GM04503 (cell line): Measurements from ENCODE around the gene C8A.

Experiments used
- DNase-seq: peaks from one replicate; pipeline ENCODE4 v3.0.0-alpha.2; 2012; ENCODE audit warnings: low read depth

The C8A gene

GRCh38 chr1:56894014-56894413 is 39.4 kb downstream of the C8A start:
- DNase-seq: no peak

GRCh38 chr1:56897150-56898004 is 42.8 kb downstream of the C8A start:
- no peak for DNase-seq

- DNase-seq: no peak
These were observed 43.4 kb downstream of the C8A start for GRCh38 chr1:56898005-56898373.

DNA sequence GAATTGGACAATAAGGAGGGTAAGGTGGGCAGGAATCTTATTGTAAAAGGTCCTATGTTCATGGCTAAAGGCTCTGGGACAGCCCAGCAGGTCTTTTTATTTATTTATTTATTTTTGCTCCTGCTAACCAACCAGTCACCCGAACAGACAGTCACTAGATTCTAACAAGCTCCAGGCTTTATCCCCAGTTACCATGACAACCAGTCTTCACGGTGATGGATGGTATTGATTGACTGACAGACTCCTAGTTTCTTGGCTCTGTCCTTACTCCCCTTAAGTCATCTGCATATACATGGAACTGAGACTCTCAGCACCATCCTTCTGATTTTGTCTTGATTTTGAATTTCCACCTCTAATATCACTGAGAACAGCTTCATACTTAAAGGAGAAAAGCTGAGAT is 44.3 kb downstream of the C8A start:
- DNase-seq: no peak

DNA sequence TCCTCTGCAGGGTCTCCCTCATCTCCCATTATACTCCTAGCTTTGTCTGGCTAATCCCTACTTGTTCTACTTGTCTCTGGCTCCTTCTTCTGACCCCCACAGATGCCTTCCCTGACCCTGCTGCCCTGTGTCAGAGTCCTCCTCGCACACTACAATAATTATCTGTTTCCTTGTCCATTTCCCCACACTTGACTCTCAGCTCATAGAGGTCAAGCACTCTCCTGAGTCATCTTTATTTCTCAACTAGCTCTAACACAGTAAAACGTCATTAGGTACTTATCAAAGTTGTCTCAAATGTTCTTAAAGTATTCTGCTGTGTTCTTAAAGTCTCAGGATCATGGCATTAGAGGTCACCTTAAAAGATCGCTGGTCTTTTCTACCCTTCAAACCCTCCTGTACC is 47.1 kb downstream of the C8A start:
- DNase-seq: peak; percentile 54

- no peak for DNase-seq
These were observed 49.2 kb downstream of the C8A start for GRCh38 chr1:56903778-56904177.

DNA sequence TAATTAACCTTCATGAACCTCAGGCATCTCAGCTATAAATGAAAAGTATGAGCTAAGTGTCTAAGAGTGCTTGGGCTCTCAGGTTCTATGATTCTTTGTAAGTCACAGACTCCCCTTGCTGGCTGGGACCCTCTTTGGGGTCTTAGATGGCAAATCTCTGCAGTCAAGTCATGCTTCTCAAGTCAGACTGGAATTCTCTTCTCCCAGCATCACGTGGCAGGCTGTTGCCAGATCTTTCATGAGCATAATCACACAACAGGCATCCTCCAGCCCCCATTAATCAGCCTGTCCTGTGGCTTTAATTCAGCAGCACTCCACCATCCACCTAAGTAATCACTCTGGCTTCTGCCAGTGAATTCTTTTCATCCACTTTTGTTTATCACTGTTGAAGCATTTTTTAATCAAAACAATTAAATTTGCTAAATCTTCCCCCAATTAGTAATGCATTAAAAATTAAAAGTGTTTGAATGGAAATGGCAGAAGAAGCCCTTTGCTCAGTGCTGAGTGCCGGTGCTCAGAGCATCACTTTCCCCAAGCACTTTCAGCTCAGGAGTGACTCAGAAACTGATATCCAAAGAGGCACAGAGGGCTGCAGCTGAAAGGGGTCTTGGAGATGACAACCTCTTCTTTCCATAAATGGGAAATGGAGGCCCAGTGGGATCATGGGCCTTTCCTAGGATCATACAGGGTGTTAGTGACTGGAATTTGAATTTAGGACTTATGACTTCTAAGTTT is 50.2 kb downstream of the C8A start:
- peak; percentile 27 for DNase-seq

GRCh38 chr1:56905667-56906066 is 51.1 kb downstream of the C8A start:
- no peak for DNase-seq

DNA sequence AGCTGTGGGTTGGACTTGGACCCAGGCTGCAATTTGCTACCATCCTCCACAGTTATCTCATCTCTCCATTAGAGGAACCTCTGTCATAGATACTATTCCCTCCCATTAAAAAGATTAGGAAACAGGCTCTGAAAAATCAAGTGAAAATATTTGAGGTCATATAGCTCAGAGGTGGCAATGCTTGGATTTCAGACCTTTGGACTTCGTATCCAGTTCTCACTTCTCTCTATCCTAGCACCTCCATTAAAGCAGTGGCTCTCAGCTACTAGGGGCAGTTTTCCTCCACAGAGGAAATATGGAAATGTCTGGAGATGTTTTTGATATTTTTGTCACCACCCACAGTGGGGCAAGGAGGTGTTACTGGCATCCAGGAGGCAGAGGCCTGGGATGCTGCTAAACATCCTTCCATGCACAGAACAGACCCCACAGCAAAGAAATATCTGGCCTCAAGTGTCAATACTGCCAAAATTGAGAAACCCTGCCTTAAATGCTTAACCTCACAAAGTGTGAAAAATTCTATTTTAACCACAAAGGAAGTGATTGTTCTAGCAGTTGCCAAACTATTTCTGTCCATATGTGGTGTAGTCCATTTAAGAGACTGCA is 54.1 kb downstream of the C8A start:
- DNase-seq: peak; percentile 42

DNA sequence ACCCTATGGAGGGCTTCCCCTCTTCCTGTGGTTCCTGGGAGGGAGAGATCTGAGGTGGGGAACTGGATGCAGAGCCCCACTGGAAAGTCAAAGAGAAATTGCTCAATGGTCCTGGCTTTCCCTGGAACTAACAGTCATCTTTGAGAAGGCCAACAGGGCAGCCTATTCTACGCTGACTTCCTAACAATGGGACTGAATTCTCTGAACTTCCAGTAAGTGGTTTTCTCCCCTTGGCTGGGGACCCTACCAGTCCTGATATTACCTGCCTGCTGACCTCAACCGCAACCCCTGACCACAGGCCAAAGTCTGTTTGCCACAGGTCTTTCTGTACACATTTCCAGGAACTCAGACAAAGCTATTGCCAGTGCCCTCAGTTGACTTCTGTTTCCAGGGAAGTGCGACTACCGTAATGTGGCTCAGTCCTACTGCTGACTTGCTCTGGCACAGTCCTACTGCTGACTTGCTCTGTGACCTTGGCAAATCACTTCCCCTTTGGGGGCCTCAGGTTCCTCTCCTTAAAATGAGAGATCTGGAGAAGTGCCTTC is 55.9 kb downstream of the C8A start:
- DNase-seq: no peak

- peak; percentile 38 for DNase-seq
These were observed 56.7 kb downstream of the C8A start for GRCh38 chr1:56911098-56911938.

- no peak for DNase-seq
These were observed 57.7 kb downstream of the C8A start for GRCh38 chr1:56912325-56912724.

DNA sequence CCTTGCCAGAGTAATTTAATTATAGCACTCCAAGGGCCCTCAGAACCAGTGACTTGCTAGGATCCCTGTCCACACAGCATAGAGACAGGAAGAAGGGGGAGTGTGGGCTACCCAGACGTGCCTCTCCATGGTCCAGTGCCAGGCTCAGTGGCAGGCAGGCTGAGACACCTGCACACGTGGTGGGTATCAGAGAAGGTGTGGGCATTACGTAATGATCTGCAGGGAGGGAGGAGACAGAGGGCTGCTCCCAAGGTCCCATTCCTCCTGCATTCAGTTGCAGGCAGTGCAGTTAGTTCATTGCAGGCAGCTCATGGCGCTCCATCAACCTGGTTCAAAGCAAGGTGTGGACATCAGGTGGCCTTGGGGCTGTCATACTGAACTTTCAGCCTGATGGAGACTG is 61.4 kb downstream of the C8A start:
- DNase-seq: no peak

DNA sequence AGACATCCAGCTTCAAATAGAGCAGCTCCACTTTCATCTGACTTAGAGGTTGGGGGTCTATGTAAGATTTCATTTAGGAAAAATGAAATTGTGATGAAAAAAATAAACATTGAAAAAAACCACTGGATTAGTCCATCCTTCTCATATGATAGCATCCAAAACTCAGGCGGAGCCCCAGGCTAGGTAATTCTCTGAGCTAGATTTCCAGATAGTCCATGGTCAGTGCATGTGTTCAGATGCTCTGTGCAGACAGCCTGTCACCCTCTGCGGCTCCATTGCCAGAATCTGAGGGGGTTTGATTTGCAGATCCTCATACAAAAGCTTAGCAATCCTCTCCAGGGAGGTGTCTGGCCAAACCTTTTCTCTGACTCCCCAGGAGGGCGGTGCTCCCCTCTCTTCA is 62.0 kb downstream of the C8A start:
- no peak for DNase-seq

DNA sequence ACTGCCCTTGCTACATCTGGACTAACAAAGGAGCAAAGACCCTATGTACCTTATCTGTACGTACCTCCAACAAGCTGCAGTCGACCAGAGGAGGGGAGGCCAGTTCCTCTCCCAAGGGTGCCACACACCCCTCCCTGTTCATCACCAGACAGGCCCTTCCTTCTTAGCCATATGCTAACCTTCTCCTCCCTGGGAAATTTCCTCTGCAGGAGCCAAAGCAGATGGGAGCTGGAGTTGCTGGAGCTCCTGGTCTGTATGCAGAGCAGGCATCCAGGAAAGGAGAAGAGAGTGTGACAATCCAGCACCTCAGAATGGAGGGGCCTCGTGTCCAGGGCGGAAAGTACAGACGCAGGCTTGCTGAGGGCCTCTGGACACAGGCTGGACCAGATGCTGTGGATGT is 62.8 kb downstream of the C8A start:
- DNase-seq: no peak

DNA sequence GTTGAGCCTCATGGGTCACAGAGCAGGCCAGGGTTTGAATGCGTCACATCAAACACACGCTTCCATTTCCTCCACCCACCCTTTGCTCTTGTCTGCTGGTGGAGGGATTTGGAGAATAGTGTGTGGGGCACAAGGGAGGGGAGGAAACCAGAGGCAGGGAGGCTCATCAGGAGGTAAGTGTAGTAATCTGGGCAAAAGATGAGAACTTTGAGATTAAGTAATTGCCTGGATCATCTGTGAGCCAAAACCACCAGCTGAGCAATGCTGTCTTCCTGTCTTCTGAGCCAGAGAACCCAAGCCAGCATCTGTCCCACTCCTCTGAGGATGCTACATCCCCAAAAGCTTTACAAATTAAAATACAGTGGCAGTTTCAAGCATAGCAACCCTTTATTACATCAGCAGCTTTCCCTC is 66.0 kb downstream of the C8A start:
- DNase-seq: peak; percentile 17

GRCh38 chr1:56921479-56921878 is 66.9 kb downstream of the C8A start:
- no peak for DNase-seq

DNA sequence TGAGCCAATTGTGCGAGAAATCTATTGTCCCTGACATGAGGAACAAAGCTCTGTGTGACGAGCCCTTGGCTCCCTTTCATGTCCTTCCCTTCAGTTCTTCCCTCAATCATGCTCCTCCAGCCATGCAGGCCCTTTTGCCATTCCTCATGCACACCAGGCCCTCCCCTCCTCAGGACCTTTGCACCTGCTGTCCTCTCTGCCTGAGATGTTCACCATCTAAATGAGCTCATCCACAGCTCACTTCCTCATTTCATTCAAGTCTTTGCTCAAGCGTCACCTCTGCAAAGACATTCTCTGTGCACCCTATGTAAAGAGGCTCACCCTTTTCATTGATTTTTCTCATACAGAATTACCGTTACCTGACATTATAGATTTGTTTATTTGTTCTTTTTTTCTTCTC is 67.5 kb downstream of the C8A start:
- DNase-seq: no peak

- DNase-seq: no peak
These were observed 67.9 kb downstream of the C8A start for GRCh38 chr1:56922507-56922906.

- DNase-seq: no peak
These were observed 68.6 kb downstream of the C8A start for GRCh38 chr1:56923201-56923600.

DNA sequence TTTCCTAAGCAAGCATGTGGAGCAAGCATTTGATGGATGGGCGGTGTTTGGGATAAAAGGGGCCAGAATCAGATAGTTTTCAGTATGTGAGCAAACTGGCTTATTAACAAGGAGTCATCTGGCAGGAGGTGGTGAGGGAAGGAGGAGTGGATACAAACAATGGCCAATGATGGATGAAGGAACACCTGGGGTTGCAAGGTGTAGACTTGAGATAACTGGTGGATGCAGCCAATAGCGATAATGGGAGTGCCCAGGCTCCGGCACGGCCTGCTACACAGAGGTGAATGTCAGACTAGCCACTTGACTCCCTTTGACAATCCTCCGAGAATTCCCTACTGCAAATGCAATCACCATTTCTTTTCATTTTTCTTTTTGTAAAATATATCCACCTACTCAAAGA is 69.5 kb downstream of the C8A start:
- no peak for DNase-seq

DNA sequence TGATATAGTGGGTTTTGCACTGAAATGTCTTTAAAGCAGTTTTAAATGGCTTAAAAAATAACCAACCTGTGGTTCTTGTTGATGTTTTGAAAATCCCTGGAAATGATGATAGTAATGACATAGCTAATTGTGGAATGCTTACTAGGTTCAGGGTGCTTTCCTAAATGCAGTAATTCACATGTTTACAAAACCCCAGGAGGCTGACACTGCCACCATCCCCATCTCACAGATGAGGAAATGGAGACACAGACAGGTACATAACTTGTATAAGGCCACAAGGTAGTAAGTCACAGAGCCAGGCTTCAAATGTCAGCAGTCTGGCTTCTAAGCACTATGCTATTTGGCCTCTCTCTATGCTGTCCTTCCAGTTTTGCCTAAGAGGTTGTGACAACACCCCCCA is 70.6 kb downstream of the C8A start:
- no peak for DNase-seq
